Lower lobe of right lung (tissue), 2 donors: ENCODE measurements around the gene B4GALT3. TPM values are rescaled to one million over a fixed set of nuclear protein-coding genes. Genes with fewer than 3 reads are reported as not detected.

ENCODE experiments used
- ATAC-seq, 2 donors: fragments of 200-7000 bp; cut with Tn5 transposase; one replicate each; pipeline ENCODE4 v1.9.1; 2020 to 2022; ENCODE audit warnings: mild to moderate bottlenecking in 2 of 2, moderate library complexity in 2 of 2
- DNase-seq: peaks from one replicate; pipeline ENCODE4 v3.0.0-alpha.2; 2020
- H3K27ac ChIP-seq: fragments of 200-600 bp; one replicate; pipeline ENCODE4 v1.8.0; 2022
- H3K27me3 ChIP-seq: fragments of 200-600 bp; one replicate; pipeline ENCODE4 v1.8.0; 2022; ENCODE audit warnings: low read depth
- H3K36me3 ChIP-seq: fragments of 200-600 bp; one replicate; pipeline ENCODE4 v1.8.0; 2022; ENCODE audit warnings: mild to moderate bottlenecking
- H3K4me1 ChIP-seq: fragments of 200-600 bp; one replicate; pipeline ENCODE4 v1.8.0; 2022
- H3K4me3 ChIP-seq: fragments of 200-600 bp; one replicate; pipeline ENCODE4 v1.8.0; 2022; ENCODE audit warnings: mild to moderate bottlenecking
- H3K9me3 ChIP-seq: fragments of 200-600 bp; one replicate; pipeline ENCODE4 v1.8.0; 2022
- CTCF ChIP-seq: fragments of 200-600 bp; IDR thresholded peaks from one replicate; pipeline ENCODE4 v1.8.0; 2022; ENCODE audit warnings: antibody characterized with exemption, mild to moderate bottlenecking
- intact Hi-C: fragments of 100-400 bp; cut with DNase I; formaldehyde crosslinking; loops from one replicate; pipeline ENCODE4 v1.11.0; 2022
- microRNA-seq: library from miRNA; unstranded; fragments of <30 nt; microRNA quantifications from one replicate; pipeline ENCODE4 v1.2.0, GENCODE V29; 2020; ENCODE audit warnings: borderline number of aligned reads
- total RNA-seq: library from RNA; stranded (reverse); fragmentation: NEBNext Ultra II Directional; extraction: Animal tissue kit (Norgen Biotek cat#: 25700); gene quantifications from one replicate; pipeline ENCODE4 v1.2.1, GENCODE V29; 2021
- donor health status: DM: no; HTN: yes; CAD: no; lungs with severe emphysema.

B4GALT3 gene
- total RNA-seq, 1 donor from 2014 or later: 29.6 TPM

GRCh38 chr1:161128591-161129420 lies 48.5 kb downstream of the B4GALT3 start:
- H3K4me3 ChIP-seq: no peak overlapping the region
- H3K36me3 ChIP-seq: peaks cover 55% of the 10 kb centered on the region
- no peak overlapping the region for H3K27ac ChIP-seq
- peaks cover 53% of the 10 kb centered on the region for H3K4me1 ChIP-seq
- no peak for TF ChIP-seq CTCF
- DNase-seq: no peak
- no peak for ATAC-seq
- no peaks in the 10 kb centered on the region for H3K9me3 ChIP-seq
- intact Hi-C loops: no loop called here
- no peaks in the 10 kb centered on the region for H3K27me3 ChIP-seq

GRCh38 chr1:161127649-161128048 lies 49.7 kb downstream of the B4GALT3 start:
- Histone ChIP-seq H3K4me1 (peaks cover 52% of the 10 kb centered on the region), H3K9me3 (no peaks in the 10 kb centered on the region), H3K36me3 (peaks cover 67% of the 10 kb centered on the region), H3K4me3 (no peak overlapping the region), H3K27ac (peak overlapping the region; percentile 25), H3K27me3 (no peaks in the 10 kb centered on the region)
- no peak for DNase-seq
- intact Hi-C loops: no loop called here
- ATAC-seq: no peak
- no peak for TF ChIP-seq CTCF

GRCh38 chr1:161122967-161123366 lies 54.3 kb downstream of the B4GALT3 start:
- H3K27me3 ChIP-seq: no peaks in the 10 kb centered on the region
- intact Hi-C loops: no loop called here

GRCh38 chr1:161121834-161122233 lies 55.5 kb downstream of the B4GALT3 start:
- no peak for DNase-seq
- H3K27me3 ChIP-seq: no peaks in the 10 kb centered on the region
- H3K27ac ChIP-seq: no peak overlapping the region
- no peak overlapping the region for H3K4me3 ChIP-seq
- peaks cover 76% of the 10 kb centered on the region for H3K36me3 ChIP-seq
- peak in 1 of 2 donors; percentile 57 for ATAC-seq
- intact Hi-C loops: no loop called here
- peaks cover 54% of the 10 kb centered on the region for H3K4me1 ChIP-seq
- no peak for TF ChIP-seq CTCF
- H3K9me3 ChIP-seq: no peaks in the 10 kb centered on the region

More at GRCh38 chr1:161122967-161123366, 54.3 kb downstream of the B4GALT3 start:
- TF ChIP-seq CTCF: no peak
- no peak overlapping the region for H3K4me3 ChIP-seq
- DNase-seq (peak; percentile 57), ATAC-seq (no peak)
- H3K9me3 ChIP-seq: no peaks in the 10 kb centered on the region
- H3K4me1 ChIP-seq: peaks cover 61% of the 10 kb centered on the region
- peaks cover 87% of the 10 kb centered on the region for H3K36me3 ChIP-seq
- no peak overlapping the region for H3K27ac ChIP-seq

Small RNAs within 50 kb of the gene (microRNA-seq; reads per million reads assigned to microRNA genes)
- not detected for gene MIR5187

Other genes with a start within 250 kb of the B4GALT3 start
- gene ITLN2, start 222.7 kb downstream of the B4GALT3 start, total RNA-seq: 30.7 TPM
- gene F11R, start 156.4 kb downstream of the B4GALT3 start, total RNA-seq: 162 TPM
- 63.2 TPM for gene TSTD1, start 138.5 kb downstream of the B4GALT3 start, total RNA-seq
- 81.8 TPM for gene USF1, start 131.5 kb downstream of the B4GALT3 start, total RNA-seq
- 63.7 TPM for gene ARHGAP30, start 107.6 kb downstream of the B4GALT3 start, total RNA-seq
- gene NECTIN4, start 87.9 kb downstream of the B4GALT3 start, total RNA-seq: 6.2 TPM
- 7.2 TPM for gene KLHDC9, start 79.1 kb downstream of the B4GALT3 start, total RNA-seq
- gene PFDN2, start 59.5 kb downstream of the B4GALT3 start, total RNA-seq: 46.2 TPM
- gene NIT1, start 59.4 kb downstream of the B4GALT3 start, total RNA-seq: 43.6 TPM
- 38.3 TPM for gene DEDD, start 44.8 kb downstream of the B4GALT3 start, total RNA-seq
- 92.2 TPM for gene UFC1, start 23.5 kb downstream of the B4GALT3 start, total RNA-seq
- gene USP21, start 18.0 kb downstream of the B4GALT3 start, total RNA-seq: 32.2 TPM
- gene PPOX, start 11.1 kb downstream of the B4GALT3 start, total RNA-seq: 24.1 TPM
- gene ADAMTS4, start 21.5 kb upstream of the B4GALT3 start, total RNA-seq: 1.4 TPM
- 66.3 TPM for gene NDUFS2, start 24.9 kb upstream of the B4GALT3 start, total RNA-seq
- 283 TPM for gene FCER1G, start 37.8 kb upstream of the B4GALT3 start, total RNA-seq
- not detected for gene APOA2, start 46.1 kb upstream of the B4GALT3 start, total RNA-seq
- gene TOMM40L, start 48.6 kb upstream of the B4GALT3 start, total RNA-seq: 11.6 TPM
- gene NR1I3, start 60.7 kb upstream of the B4GALT3 start, total RNA-seq: not detected
- 8.9 TPM for gene PCP4L1, start 81.2 kb upstream of the B4GALT3 start, total RNA-seq
- 4.0 TPM for gene MPZ, start 132.5 kb upstream of the B4GALT3 start, total RNA-seq
- gene SDHC, start 136.9 kb upstream of the B4GALT3 start, total RNA-seq: 167 TPM
- 8.0 TPM for gene CFAP126, start 190.4 kb upstream of the B4GALT3 start, total RNA-seq